ENCODE results near the gene LCAT. TPM values are rescaled to one million over a fixed set of nuclear protein-coding genes. Genes with fewer than 3 reads are reported as not detected.

The LCAT gene
- total and polyA plus RNA-seq, 2 experiments from 2014 or later = 13.7 to 18.9 TPM

- Histone ChIP-seq H3K27me3 (ENCODE audit: insufficient read depth) (no peaks in the 10 kb centered on the region), H4K20me1 (replicated peaks; ENCODE audit: insufficient read depth) (peaks cover 14% of the 10 kb centered on the region), H3K9me2 (ENCODE audit: insufficient read depth) (no peaks in the 10 kb centered on the region), H3K4me1 (ENCODE audit: insufficient read depth) (no peaks in the 10 kb centered on the region), H3F3A (replicated peaks; ENCODE audit: low read depth) (peaks cover 14% of the 10 kb centered on the region), H3K79me2 (replicated peaks; ENCODE audit: insufficient read depth) (no peaks in the 10 kb centered on the region; the same call in 1 of the 2 replicates), H3K4me2 (no peak overlapping the region), H2AFZ (no peak overlapping the region), H3K36me3 (ENCODE audit: insufficient read depth) (peaks cover 3% of the 10 kb centered on the region; the same call in 1 of the 2 replicates), H3K4me3 (no peak overlapping the region), H3K27ac (ENCODE audit: low read depth) (no peak overlapping the region)
- Mint-ChIP-seq H3K27ac (no peak overlapping the region), H3K4me3 (no peak overlapping the region), H3K9me3 (0 out of 3 replicates have a peak, but pooled peaks cover 3% of the 10 kb centered on the region), H3K4me1 (peaks cover 12% of the 10 kb centered on the region), H3K36me3 (ENCODE audit: low read depth) (peaks cover 21% of the 10 kb centered on the region; the same call in 2 of the 3 replicates), H3K27me3 (ENCODE audit: insufficient read depth, low read depth, poor library complexity) (peaks cover 22% of the 10 kb centered on the region)
- ATAC-seq (no peak), DNase-seq (ENCODE audit: low spot score) (no peak)
- TF ChIP-seq POLR2AphosphoS5 (IDR thresholded peaks at IDR 0.05; ENCODE audit: low read depth) (peak; percentile 32; the same call in 1 of the 2 replicates), ZNF462 (CRISPR knock-in tag; IDR thresholded peaks at IDR 0.05) (no peak)
Observed at GRCh38 chr16:67940446-67941089, 3.4 kb downstream of the LCAT start.

- H3K4me2 ChIP-seq = no peak overlapping the region
- DNase-seq (ENCODE audit: low spot score) = no peak
- Mint-ChIP-seq H3K4me1 (peaks cover 16% of the 10 kb centered on the region), H3K27ac (no peak overlapping the region), H3K4me3 (no peak overlapping the region), H3K27me3 (ENCODE audit: insufficient read depth, low read depth, poor library complexity) (peaks cover 27% of the 10 kb centered on the region), H3K36me3 (ENCODE audit: low read depth) (peaks cover 13% of the 10 kb centered on the region; the same call in 2 of the 3 replicates), H3K9me3 (0 out of 3 replicates have a peak, but pooled peaks cover 3% of the 10 kb centered on the region)
- H3K27me3 ChIP-seq (ENCODE audit: insufficient read depth) = no peaks in the 10 kb centered on the region
- peaks cover 20% of the 10 kb centered on the region for H3F3A ChIP-seq (replicated peaks; ENCODE audit: low read depth)
- H3K27ac ChIP-seq (ENCODE audit: low read depth) = no peak overlapping the region
- no peaks in the 10 kb centered on the region for H3K9me2 ChIP-seq (ENCODE audit: insufficient read depth)
- no peak overlapping the region for H3K4me3 ChIP-seq
- H3K4me1 ChIP-seq (ENCODE audit: insufficient read depth) = no peaks in the 10 kb centered on the region
- peaks cover 3% of the 10 kb centered on the region; the same call in 1 of the 2 replicates for H3K36me3 ChIP-seq (ENCODE audit: insufficient read depth)
- H4K20me1 ChIP-seq (replicated peaks; ENCODE audit: insufficient read depth) = peaks cover 14% of the 10 kb centered on the region
- no peaks in the 10 kb centered on the region; the same call in 1 of the 2 replicates for H3K79me2 ChIP-seq (replicated peaks; ENCODE audit: insufficient read depth)
- ATAC-seq = no peak
- H2AFZ ChIP-seq = no peak overlapping the region
- TF ChIP-seq ZNF462 (CRISPR knock-in tag; IDR thresholded peaks at IDR 0.05) (no peak), POLR2AphosphoS5 (IDR thresholded peaks at IDR 0.05; ENCODE audit: low read depth) (peak; percentile 44; the same call in 1 of the 2 replicates)
Observed at GRCh38 chr16:67939507-67940445, 4.1 kb downstream of the LCAT start.

All from GM23338 (cell line).